AG09309 (cell line): Measurements from ENCODE around the gene GRID1.

ENCODE experiments used
- DNase-seq: peaks from one replicate; pipeline ENCODE4 v3.0.0-alpha.2; 2010; ENCODE audit warnings: low read depth
- H3K4me3 ChIP-seq: 2 replicates; pipeline ENCODE4 v1.5.1; 2011; ENCODE audit warnings: mild to moderate bottlenecking, low read depth, low read length, moderate library complexity; ENCODE audit not compliant: control insufficient read depth
- TF ChIP-seq, protein P1 (sequence below): IDR thresholded peaks from 2 replicates; pipeline ENCODE4 v1.5.1; 2011; ENCODE audit warnings: mild to moderate bottlenecking, low read depth, low read length, inconsistent platforms; ENCODE audit not compliant: insufficient read depth, control insufficient read depth; ENCODE audit errors: missing control alignments

Gene GRID1

GRCh38 chr10:85921789-85922188 is 444.8 kb downstream of the GRID1 start:
- TF ChIP-seq, protein P1, sequence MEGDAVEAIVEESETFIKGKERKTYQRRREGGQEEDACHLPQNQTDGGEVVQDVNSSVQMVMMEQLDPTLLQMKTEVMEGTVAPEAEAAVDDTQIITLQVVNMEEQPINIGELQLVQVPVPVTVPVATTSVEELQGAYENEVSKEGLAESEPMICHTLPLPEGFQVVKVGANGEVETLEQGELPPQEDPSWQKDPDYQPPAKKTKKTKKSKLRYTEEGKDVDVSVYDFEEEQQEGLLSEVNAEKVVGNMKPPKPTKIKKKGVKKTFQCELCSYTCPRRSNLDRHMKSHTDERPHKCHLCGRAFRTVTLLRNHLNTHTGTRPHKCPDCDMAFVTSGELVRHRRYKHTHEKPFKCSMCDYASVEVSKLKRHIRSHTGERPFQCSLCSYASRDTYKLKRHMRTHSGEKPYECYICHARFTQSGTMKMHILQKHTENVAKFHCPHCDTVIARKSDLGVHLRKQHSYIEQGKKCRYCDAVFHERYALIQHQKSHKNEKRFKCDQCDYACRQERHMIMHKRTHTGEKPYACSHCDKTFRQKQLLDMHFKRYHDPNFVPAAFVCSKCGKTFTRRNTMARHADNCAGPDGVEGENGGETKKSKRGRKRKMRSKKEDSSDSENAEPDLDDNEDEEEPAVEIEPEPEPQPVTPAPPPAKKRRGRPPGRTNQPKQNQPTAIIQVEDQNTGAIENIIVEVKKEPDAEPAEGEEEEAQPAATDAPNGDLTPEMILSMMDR = no peak
- no peak overlapping the region for H3K4me3 ChIP-seq
- DNase-seq = no peak

DNA sequence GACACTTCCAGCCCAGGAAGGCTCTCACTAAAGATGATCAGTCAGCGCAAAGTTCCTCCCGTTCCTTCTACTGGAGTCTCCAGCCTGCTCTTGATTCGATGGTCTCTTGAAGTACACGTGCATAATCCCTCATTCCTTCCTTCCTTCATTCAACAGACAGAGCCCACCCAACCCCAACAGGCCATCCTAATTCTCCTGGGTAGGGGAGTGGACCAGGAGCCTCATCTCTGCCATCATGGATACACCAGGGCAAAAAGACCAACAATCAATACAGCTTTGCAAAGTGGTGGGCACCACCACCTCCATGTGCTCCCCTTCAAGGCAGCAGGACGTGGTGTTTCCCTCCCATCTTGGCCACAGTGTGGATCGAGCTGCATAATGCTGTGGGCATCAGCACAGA is 446.3 kb downstream of the GRID1 start:
- no peak for DNase-seq
- TF ChIP-seq, protein P1 = no peak
- H3K4me3 ChIP-seq = no peak overlapping the region

DNA sequence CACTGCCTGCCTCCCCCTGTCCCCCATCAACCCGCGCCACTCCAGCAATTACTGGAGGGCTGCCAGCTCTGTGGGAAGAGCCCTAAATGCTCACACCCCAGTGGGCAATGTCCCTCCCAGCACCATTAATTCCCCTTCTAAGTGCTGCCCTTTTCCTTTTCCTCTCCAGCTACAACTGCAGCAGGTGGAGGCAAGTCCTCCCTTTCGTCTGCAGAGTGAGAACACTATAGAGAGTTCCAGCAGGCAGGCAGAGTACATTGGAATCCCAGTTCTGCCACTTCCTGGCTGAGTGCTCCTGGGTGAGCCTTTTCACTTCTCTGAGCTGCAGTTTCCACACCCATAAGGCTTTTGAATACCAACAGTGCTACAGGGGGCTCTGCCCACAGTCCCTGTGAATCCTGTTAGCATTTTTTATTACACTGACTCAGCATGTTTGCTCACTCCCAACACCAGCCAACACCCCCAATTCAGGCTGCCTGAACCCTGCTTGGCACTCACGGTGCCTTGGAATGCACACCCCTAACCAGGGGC is 447.0 kb downstream of the GRID1 start:
- no peak for DNase-seq
- TF ChIP-seq, protein P1 = no peak

DNA sequence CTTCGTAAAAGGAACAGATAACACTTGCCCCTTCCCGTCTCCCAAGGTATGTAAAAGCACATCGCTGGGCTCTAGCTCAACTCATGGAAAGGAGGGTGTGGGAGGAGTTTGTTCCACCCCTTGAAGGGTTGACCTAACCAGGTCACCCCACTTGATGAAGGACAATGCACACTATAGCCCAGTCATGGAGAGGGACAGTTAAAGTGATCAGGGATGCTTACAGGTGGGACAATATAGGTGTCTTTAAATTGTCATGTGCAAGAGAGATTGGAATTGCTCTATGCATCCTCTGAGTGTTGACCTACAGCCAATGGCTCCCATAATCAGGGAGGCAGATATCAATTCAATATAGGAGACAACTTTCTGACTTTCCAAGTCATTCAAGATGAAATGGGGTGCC is 448.2 kb downstream of the GRID1 start:
- no peak for DNase-seq
- H3K4me3 ChIP-seq = no peak overlapping the region
- TF ChIP-seq, protein P1 = no peak

More for the DNA sequence above, 447.0 kb downstream of the GRID1 start:
- H3K4me3 ChIP-seq = no peak overlapping the region

GRCh38 chr10:85917601-85918000 is 449.0 kb downstream of the GRID1 start:
- no peak for DNase-seq
- TF ChIP-seq, protein P1 = no peak
- no peak overlapping the region for H3K4me3 ChIP-seq

- H3K4me3 ChIP-seq = no peak overlapping the region
- DNase-seq = no peak
- TF ChIP-seq, protein P1 = no peak
Measured at GRCh38 chr10:85916994-85917573, 449.5 kb downstream of the GRID1 start.

GRCh38 chr10:85916286-85916685 is 450.3 kb downstream of the GRID1 start:
- DNase-seq = no peak
- no peak overlapping the region for H3K4me3 ChIP-seq
- TF ChIP-seq, protein P1 = no peak
